ENCODE data around the gene NUP160. TPM values are rescaled to one million over a fixed set of nuclear protein-coding genes. Genes with fewer than 3 reads are reported as not detected.

NUP160 gene
- total RNA-seq, 1 donor from 2014 or later, result 71.8 TPM

Other genes with a start within 250 kb of the NUP160 start
- gene MTCH2, start 205.8 kb downstream of the NUP160 start, total RNA-seq, result 103 and 104 TPM in 2 replicates
- 5.1 and 5.2 TPM in 2 replicates for gene AGBL2, start 133.0 kb downstream of the NUP160 start, total RNA-seq
- 143 and 146 TPM in 2 replicates for gene FNBP4, start 81.0 kb downstream of the NUP160 start, total RNA-seq
- gene PTPRJ, start 132.2 kb upstream of the NUP160 start, total RNA-seq, result 63.9 and 64.2 TPM in 2 replicates

All from T-helper 2 cell treated with Interferon-gamma antibody and Interleukin-4, amounts not matched to agents 100 ng/mL and 5 ng/mL, for 36 hours (primary cell).